Cardiac muscle cell (in vitro differentiated cells and primary cell): ENCODE measurements around the gene TBC1D30. TPM values are rescaled to one million over a fixed set of nuclear protein-coding genes. Genes with fewer than 3 reads are reported as not detected.
A peak's percentile ranks its signal among the peaks of the same experiment; 100 is the strongest.

Experiments used
- DNase-seq, 2 donors: peaks; one replicate each; pipeline versions ENCODE4 v3.0.0 to v3.0.0-alpha.2; 2010 to 2017; ENCODE audit warnings: low read depth in 1 of 2, low spot score in 1 of 2
- H3K27ac ChIP-seq: fragments of 200-600 bp; sonication (generic); 2 replicates; pipeline ENCODE4 v1.5.1; 2016
- H3K27me3 ChIP-seq: fragments of 200-600 bp; sonication (generic); 2 replicates; pipeline ENCODE4 v1.6.0; 2016; ENCODE audit warnings: control low read depth
- H3K36me3 ChIP-seq: fragments of 200-600 bp; sonication (generic); 2 replicates; pipeline ENCODE4 v1.5.1; 2016; ENCODE audit warnings: control low read depth
- H3K4me1 ChIP-seq: fragments of 200-600 bp; sonication (generic); 2 replicates; pipeline ENCODE4 v1.8.1; 2017; ENCODE audit warnings: low read depth, mild to moderate bottlenecking, mixed run types
- H3K4me3 ChIP-seq: fragments of 200-600 bp; sonication (generic); 2 replicates; pipeline ENCODE4 v1.5.1; 2016; ENCODE audit warnings: mild to moderate bottlenecking
- H3K9me3 ChIP-seq: fragments of 200-600 bp; sonication (generic); 2 replicates; pipeline ENCODE4 v1.5.1; 2017; ENCODE audit warnings: low read depth, mild to moderate bottlenecking, control low read depth
- CTCF ChIP-seq: IDR thresholded peaks from 2 replicates; pipeline ENCODE4 v1.5.1; 2012; ENCODE audit warnings: low read depth, mild to moderate bottlenecking, low read length
- polyA plus RNA-seq: library from polyadenylated mRNA; unstranded; fragments of >200 nt; fragmentation: Nextera tagmentation; extraction: Ambion mirVana; gene quantifications from 2 replicates; pipeline ENCODE4 v1.2.1, GENCODE V29; 2016
- total RNA-seq: library from RNA; depleted of rRNA; stranded (reverse); fragments of >200 nt; gene quantifications from 2 replicates; pipeline ENCODE4 v1.2.3, GENCODE V29; 2016

Gene TBC1D30
- total and polyA plus RNA-seq, 2 experiments from 2014 or later: 0.57 to 1.2 TPM

GRCh38 chr12:64875186-64875585, 50.7 kb downstream of the TBC1D30 start:
- TF ChIP-seq CTCF: no peak
- H3K27me3 ChIP-seq: no peaks in the 10 kb centered on the region
- H3K4me3 ChIP-seq: no peak overlapping the region
- H3K27ac ChIP-seq: no peak overlapping the region
- H3K4me1 ChIP-seq: no peaks in the 10 kb centered on the region
- DNase-seq: no peak
- no peaks in the 10 kb centered on the region for H3K9me3 ChIP-seq
- H3K36me3 ChIP-seq: no peaks in the 10 kb centered on the region

- DNase-seq: no peak
- Histone ChIP-seq H3K4me3 (no peak overlapping the region), H3K36me3 (no peaks in the 10 kb centered on the region), H3K4me1 (no peaks in the 10 kb centered on the region), H3K27me3 (no peaks in the 10 kb centered on the region), H3K27ac (no peak overlapping the region), H3K9me3 (no peaks in the 10 kb centered on the region)
- TF ChIP-seq CTCF: no peak
Observed at GRCh38 chr12:64876388-64877071, 52.1 kb downstream of the TBC1D30 start.

GRCh38 chr12:64877363-64878004, 53.0 kb downstream of the TBC1D30 start:
- no peak for TF ChIP-seq CTCF
- Histone ChIP-seq H3K4me1 (no peaks in the 10 kb centered on the region), H3K9me3 (no peaks in the 10 kb centered on the region), H3K27ac (no peak overlapping the region), H3K36me3 (no peaks in the 10 kb centered on the region), H3K27me3 (no peaks in the 10 kb centered on the region), H3K4me3 (no peak overlapping the region)
- DNase-seq: peak in 1 of 2 donors; percentile 4

GRCh38 chr12:64882687-64883086, 58.2 kb downstream of the TBC1D30 start:
- H3K4me1 ChIP-seq: peaks cover 13% of the 10 kb centered on the region
- no peaks in the 10 kb centered on the region for H3K36me3 ChIP-seq
- TF ChIP-seq CTCF: no peak
- no peaks in the 10 kb centered on the region for H3K9me3 ChIP-seq
- H3K27me3 ChIP-seq: no peaks in the 10 kb centered on the region
- DNase-seq: no peak
- no peak overlapping the region for H3K27ac ChIP-seq
- no peak overlapping the region for H3K4me3 ChIP-seq

GRCh38 chr12:64883264-64884163, 59.1 kb downstream of the TBC1D30 start:
- Histone ChIP-seq H3K9me3 (no peaks in the 10 kb centered on the region), H3K4me1 (peaks cover 13% of the 10 kb centered on the region), H3K27ac (no peak overlapping the region), H3K36me3 (no peaks in the 10 kb centered on the region), H3K4me3 (no peak overlapping the region), H3K27me3 (no peaks in the 10 kb centered on the region)
- TF ChIP-seq CTCF: no peak
- DNase-seq: peak in 1 of 2 donors; percentile 3
